ENCODE measurements around the gene ADGRE2. TPM values are rescaled to one million over a fixed set of nuclear protein-coding genes. Genes with fewer than 3 reads are reported as not detected.
A peak's percentile ranks its signal among the peaks of the same experiment; 100 is the strongest.

Gene ADGRE2
- total RNA-seq, 1 experiment from 2014 or later: 0.23 TPM

- CTCF ChIA-PET: no interaction called here
- TF ChIP-seq CTCF (IDR thresholded peaks at IDR 0.05; ENCODE audit: insufficient read depth in 1 of 2, low read depth in 1 of 2, low read length in 1 of 2, severe bottlenecking in 1 of 2, unreplicated experiment in 1 of 2): no peak
- BruUV-seq (replicated peaks): no TSS peak
- POLR2A ChIA-PET: no interaction called here
- Mint-ChIP-seq H3K9me3 (ENCODE audit: unreplicated experiment) (no peaks in the 10 kb centered on the region), H3K4me1 (ENCODE audit: low read depth, unreplicated experiment) (no peaks in the 10 kb centered on the region), H3K36me3 (ENCODE audit: insufficient read depth, unreplicated experiment) (no peaks in the 10 kb centered on the region), H3K27ac (ENCODE audit: unreplicated experiment) (no peak overlapping the region), H3K27me3 (ENCODE audit: insufficient read depth, unreplicated experiment) (no peaks in the 10 kb centered on the region), H3K4me3 (ENCODE audit: unreplicated experiment) (no peak overlapping the region)
- Histone ChIP-seq H3K9me3 (no peaks in the 10 kb centered on the region), H3K36me3 (ENCODE audit: control insufficient read depth, insufficient read depth, low read length) (no peaks in the 10 kb centered on the region), H3K4me1 (no peaks in the 10 kb centered on the region), H3K4me3 (ENCODE audit: low read depth, low read length) (no peak overlapping the region), H3K27me3 (replicated peaks; ENCODE audit: control insufficient read depth, insufficient read depth, low read length) (no peaks in the 10 kb centered on the region)
- intact Hi-C loops (cut with micrococcal nuclease; ENCODE audit: unreplicated experiment): no loop called here
- DNase-seq: no peak
Observed at GRCh38 chr19:14761607-14762006, 16.8 kb downstream of the ADGRE2 start.

DNA sequence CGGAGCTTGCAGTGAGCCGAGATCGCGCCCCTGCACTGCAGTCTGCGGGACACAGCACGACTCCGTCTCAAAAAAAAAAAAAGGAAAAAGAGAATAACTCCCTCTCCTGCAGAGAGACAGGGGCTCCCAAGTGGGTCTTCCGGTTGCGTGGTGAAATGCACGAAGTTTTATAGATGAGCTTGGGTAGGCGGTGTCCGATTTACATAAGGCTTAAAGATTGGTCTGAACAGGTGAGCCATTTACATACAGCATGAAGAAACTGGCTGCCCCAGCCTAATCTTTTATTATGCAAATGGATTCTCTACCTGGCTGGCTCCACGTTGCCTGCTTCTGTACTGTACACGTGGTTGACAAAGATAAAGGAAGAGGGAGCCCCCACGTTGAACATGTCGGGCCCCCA lies 19.5 kb downstream of the ADGRE2 start:
- BruUV-seq (replicated peaks): no TSS peak
- Mint-ChIP-seq H3K27ac (ENCODE audit: unreplicated experiment) (no peak overlapping the region), H3K4me3 (ENCODE audit: unreplicated experiment) (peak overlapping the region; percentile 56), H3K36me3 (ENCODE audit: insufficient read depth, unreplicated experiment) (no peaks in the 10 kb centered on the region), H3K4me1 (ENCODE audit: low read depth, unreplicated experiment) (no peaks in the 10 kb centered on the region), H3K27me3 (ENCODE audit: insufficient read depth, unreplicated experiment) (no peaks in the 10 kb centered on the region), H3K9me3 (ENCODE audit: unreplicated experiment) (no peaks in the 10 kb centered on the region)
- TF ChIP-seq CTCF (IDR thresholded peaks at IDR 0.05; ENCODE audit: insufficient read depth in 1 of 2, low read depth in 1 of 2, low read length in 1 of 2, severe bottlenecking in 1 of 2, unreplicated experiment in 1 of 2): no peak
- H3K9me3 ChIP-seq: no peaks in the 10 kb centered on the region
- peak overlapping the region; percentile 18 for H3K4me3 ChIP-seq (ENCODE audit: low read depth, low read length)
- no peaks in the 10 kb centered on the region for H3K4me1 ChIP-seq
- ChIA-PET POLR2A (interaction anchor here (0.6 kb wide), 1 partner anchor 65 kb away, joined by 6 read pairs; no protein-coding TSS in a partner anchor), CTCF (interaction anchor here (0.6 to 0.9 kb wide), 2 partner anchors 72 to 265 kb away, joined by 3 to 4 read pairs; no protein-coding TSS in a partner anchor)
- H3K27me3 ChIP-seq (replicated peaks; ENCODE audit: control insufficient read depth, insufficient read depth, low read length): no peaks in the 10 kb centered on the region
- no peaks in the 10 kb centered on the region for H3K36me3 ChIP-seq (ENCODE audit: control insufficient read depth, insufficient read depth, low read length)
- intact Hi-C loops (cut with micrococcal nuclease; ENCODE audit: unreplicated experiment): no loop called here
- DNase-seq: peak; percentile 42 to 57

DNA sequence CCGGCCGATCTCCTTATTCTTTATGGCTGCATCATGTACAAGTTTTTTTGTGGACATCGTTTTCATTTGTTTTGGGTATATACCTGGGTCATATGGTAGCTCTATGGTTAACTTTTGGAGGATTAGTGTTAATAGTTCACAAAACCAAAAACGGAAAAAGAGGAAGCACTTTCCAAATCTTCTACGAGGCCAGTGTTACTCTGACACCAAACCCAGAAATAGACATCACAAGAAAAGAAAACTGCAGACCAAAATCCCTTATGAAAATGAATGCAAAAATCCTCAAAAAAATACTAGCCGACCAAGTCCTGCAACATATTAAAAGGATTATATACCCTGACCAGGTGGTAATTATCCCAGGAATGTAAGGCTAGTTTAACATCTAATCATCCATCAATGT lies 29.8 kb downstream of the ADGRE2 start:
- peaks cover 6% of the 10 kb centered on the region for H3K27me3 Mint-ChIP-seq (ENCODE audit: insufficient read depth, unreplicated experiment)
- H3K27ac Mint-ChIP-seq (ENCODE audit: unreplicated experiment): no peak overlapping the region
- BruUV-seq (replicated peaks): no TSS peak
- 0 out of 2 replicates have a peak, but pooled peaks cover 4% of the 10 kb centered on the region for H3K9me3 ChIP-seq
- POLR2A ChIA-PET: no interaction called here
- no peaks in the 10 kb centered on the region for H3K9me3 Mint-ChIP-seq (ENCODE audit: unreplicated experiment)
- H3K4me1 ChIP-seq: no peaks in the 10 kb centered on the region
- no peaks in the 10 kb centered on the region for H3K36me3 Mint-ChIP-seq (ENCODE audit: insufficient read depth, unreplicated experiment)
- no peak overlapping the region for H3K4me3 Mint-ChIP-seq (ENCODE audit: unreplicated experiment)
- H3K4me3 ChIP-seq (ENCODE audit: low read depth, low read length): no peak overlapping the region
- H3K4me1 Mint-ChIP-seq (ENCODE audit: low read depth, unreplicated experiment): no peaks in the 10 kb centered on the region
- intact Hi-C loops (cut with micrococcal nuclease; ENCODE audit: unreplicated experiment): no loop called here
- DNase-seq: no peak
- CTCF ChIA-PET: no interaction called here
- H3K36me3 ChIP-seq (ENCODE audit: control insufficient read depth, insufficient read depth, low read length): no peaks in the 10 kb centered on the region
- TF ChIP-seq CTCF (IDR thresholded peaks at IDR 0.05; ENCODE audit: insufficient read depth in 1 of 2, low read depth in 1 of 2, low read length in 1 of 2, severe bottlenecking in 1 of 2, unreplicated experiment in 1 of 2): no peak
- no peaks in the 10 kb centered on the region for H3K27me3 ChIP-seq (replicated peaks; ENCODE audit: control insufficient read depth, insufficient read depth, low read length)
